Left kidney (tissue), 8 donors: ENCODE results near the gene DDX53. TPM values are rescaled to one million over a fixed set of nuclear protein-coding genes. Genes with fewer than 3 reads are reported as not detected.

ENCODE experiments used
- DNase-seq: peaks from one replicate; pipeline ENCODE4 v3.0.0-alpha.2; 2013
- long read RNA-seq, 8 donors: transcript quantifications; one replicate each; lab custom pipeline, GENCODE V29; 2026
- polyA plus RNA-seq: library from polyadenylated mRNA; unstranded; fragments of 120-200 nt; gene quantifications from one replicate; pipeline ENCODE4 v1.2.1, GENCODE V29; 2013; ENCODE audit not compliant: insufficient read length

The DDX53 gene
- polyA plus RNA-seq, result not detected
- long read RNA-seq, donor 1, result 0 reads
- long read RNA-seq, donor 2, result 0 reads
- long read RNA-seq, donor 3, result 0 reads
- long read RNA-seq, donor 4, result 0 reads
- long read RNA-seq, donor 5, result 0 reads
- long read RNA-seq, donor 6, result 0 reads
- long read RNA-seq, donor 7, result 0 reads
- long read RNA-seq, donor 8, result 0 reads

DNA sequence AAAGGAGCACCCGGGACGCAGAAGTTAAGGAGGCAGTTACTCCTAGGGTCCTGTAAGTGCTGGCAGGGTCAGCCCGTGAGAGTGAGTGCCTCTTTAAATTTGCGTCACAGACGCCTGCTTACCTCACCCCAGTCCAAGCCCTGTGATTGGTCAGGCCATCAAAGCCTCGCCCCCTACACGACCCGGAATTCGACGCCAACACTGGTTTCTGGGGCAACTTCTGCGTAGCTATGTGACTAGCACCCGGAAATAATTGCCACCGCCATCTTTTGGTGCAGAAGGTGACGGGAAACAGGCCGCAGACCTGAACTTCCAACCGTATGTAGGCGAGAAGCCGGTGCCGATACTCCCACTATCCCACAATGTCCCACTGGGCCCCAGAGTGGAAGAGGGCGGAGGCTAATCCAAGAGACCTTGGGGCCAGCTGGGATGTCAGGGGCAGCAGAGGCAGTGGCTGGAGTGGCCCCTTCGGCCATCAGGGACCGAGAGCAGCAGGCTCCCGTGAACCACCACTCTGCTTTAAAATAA, at the start of gene DDX53:
DDX53 (plus strand) TSS at position 265 of the 528 bp plus-strand sequence; CDS start at position 363, 98 bp downstream.
- no peak for DNase-seq

DNA sequence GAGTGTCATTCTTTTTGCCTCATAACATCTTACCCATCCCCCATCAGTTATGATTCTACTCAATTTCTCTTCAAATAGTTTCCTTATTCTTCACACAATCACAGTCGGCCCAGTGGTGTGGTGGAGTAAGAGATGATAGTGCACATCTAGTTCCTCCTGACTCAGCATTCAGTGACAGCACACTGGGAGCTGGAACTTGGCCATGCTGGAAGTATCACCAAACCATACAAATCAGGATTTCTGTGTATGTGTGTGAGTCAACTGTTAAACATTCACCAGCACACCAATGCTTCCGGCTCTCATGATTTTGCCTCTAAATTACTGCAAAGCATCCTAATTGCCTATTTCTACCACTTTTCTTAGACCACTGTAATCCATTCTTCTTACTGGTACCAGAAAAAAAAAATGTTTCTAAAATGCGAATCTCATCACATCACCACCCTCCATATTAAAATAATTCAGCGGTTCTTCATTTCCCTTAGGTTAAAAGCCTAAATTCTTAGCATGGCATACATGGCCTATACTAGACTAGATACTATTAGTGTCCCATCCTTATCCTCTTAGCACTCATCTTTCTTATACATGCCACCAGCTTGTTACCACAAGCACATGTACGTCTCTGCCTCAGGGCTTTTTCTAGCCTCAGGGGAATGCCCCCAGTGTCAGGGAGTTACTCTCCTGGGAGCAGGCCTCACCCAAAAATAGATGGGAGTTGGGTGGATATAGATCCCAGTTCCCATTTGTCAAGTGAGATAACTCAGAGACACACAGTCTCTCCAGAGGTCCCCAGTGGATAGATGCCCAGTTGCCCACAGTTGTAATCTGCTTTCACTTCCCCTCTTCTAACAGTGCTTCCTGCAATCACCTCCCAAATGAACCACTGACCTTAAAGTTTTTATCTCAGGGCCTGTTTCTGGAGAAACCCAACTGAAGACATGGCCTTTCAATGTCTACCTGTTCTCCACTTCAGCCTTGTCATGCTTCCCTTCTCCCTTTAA, 49.2 kb upstream of the DDX53 start:
- no peak for DNase-seq

DNA sequence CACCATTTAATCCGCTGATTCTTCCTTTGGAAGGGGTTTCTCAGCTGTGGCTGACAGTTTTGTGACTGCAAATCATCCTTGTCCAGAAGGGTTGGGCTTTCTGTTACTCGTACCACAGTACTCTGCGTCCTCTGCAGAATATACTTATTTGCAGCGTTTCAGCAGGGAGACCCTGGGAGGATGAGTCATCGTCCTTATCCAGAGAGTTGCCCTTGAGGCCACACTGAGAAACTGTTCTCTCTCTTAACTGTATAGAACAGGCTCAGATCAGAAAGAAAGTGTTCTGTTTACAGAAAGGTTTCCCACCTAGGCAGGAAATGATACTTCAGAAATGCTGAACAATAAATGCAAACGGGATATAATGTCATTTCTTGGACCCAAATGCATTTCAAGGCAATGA, 47.8 kb upstream of the DDX53 start:
- no peak for DNase-seq

DNA sequence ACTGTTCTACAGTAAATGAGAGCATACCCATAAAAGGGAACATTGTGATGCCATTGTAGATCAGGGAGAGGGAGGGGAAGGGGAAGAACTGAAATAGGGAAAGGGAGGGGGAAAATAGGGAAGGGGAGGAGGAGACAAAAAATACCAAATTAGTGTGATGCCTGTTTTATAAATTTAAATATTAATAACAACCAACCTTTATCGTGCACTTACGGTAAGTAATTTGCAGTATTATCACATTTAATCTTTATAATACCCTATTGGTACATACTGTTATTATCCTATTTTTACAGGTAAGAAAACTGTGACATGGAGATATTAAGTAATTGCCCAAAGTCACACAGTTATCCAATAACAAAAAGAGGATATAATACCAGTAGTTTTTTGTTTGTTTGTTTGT, 41.5 kb upstream of the DDX53 start:
- DNase-seq, result no peak

DNA sequence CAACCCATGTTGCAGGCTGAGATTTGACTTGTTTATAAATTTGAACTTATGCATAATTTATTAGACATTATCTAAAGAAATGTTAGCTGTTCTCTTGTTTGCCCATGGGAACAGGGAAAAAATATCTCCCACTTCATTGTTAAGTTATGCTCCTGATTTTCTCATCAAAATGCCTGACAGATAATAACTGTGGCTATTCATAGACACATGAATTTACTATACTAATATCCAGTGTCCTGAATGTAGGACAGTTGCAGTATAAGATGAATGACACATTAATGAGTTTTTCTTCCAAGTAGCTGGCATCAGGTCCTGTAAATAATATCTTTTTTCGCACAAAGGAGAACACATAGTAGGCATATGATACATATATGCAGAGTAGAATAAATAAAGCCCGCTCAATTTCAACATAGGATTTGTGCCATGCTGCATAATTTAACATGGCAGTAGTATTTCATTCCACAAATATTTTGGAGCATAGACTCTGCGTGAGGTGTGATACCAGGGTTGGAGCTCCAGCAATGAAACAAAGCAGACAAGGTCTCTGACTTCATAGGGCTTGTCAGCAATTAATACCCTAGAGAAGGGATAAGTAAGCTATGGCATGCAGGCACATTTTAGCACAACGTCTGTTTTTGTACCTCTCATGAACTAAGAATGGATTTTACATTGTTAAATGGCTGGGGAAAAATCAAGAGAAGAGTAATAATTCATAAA, 40.4 kb upstream of the DDX53 start:
- DNase-seq, result no peak

DNA sequence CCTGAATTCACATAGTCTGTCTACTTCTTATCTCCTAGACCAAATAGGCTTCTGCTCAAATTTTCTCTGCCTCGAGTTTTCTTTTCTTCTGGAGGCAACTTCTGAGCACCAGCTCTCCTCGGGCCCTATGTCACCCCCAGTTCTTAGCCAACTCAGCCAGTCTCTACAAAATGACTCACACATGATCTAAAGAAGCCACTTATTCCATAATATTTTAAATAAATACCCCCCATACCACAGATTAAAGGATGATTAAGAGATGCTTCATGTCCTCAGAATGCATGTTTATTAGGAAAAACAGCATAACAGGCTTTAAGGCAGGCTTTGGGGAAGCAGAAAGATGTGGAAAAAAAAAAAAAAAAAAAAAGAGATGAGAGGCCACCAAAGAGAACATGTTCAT, 36.6 kb upstream of the DDX53 start:
- no peak for DNase-seq

DNA sequence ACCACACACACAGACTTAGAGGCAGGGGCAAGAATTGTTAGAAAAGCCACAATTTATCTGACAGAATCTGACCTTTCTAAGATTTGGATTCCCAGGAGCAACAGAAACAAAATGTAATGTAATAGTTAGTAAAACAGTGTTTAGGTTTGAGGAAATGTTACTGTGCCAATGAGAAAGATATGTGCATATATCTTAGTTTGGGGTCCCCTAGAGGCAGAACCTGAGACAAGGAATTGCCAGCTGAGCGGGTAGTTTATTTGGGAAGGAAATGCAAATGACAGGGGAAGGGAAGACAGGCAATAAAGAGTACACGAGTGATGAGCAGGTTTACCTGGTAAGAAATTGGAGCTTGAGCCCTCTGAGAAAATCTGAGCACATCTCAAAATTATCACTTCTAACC, 31.3 kb upstream of the DDX53 start:
- DNase-seq, result no peak

DNA sequence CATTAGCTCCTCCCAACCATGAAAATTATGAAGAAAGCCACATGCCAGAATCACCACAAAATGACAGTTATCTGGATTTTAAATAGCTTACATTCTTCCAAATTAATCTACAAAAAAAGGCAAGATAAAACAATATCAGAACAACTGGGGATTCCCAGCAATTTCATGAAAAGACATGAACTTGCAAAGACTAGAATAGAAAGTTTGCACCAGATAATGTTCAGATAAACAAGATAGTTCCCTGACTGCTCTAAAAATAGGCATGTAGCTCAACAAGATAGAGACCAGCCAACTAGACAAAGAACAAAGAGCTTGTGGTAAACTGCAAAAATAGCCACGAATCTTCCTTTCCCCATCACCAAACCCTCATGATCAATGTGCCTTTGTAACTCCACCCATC, 30.3 kb upstream of the DDX53 start:
- no peak for DNase-seq

DNA sequence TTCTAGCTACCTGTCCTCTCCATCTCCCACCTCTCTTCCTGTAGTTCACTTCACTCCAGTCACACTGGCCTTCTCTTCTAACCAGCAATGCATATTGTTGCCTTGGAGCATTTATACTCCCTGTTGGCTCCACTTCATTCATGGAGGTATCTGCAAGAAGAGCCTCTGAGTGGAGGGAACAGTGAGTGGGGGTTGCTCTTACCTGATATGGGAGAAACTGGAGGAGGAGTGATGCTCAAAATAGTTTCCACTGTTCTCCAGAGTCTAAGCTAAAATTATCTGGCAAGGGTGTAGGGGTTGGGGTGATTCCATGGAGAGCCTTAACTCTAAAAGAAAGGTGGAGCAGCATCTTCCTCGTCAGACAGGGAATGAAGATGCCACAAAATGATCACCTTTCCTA, 28.9 kb upstream of the DDX53 start:
- DNase-seq, result no peak

DNA sequence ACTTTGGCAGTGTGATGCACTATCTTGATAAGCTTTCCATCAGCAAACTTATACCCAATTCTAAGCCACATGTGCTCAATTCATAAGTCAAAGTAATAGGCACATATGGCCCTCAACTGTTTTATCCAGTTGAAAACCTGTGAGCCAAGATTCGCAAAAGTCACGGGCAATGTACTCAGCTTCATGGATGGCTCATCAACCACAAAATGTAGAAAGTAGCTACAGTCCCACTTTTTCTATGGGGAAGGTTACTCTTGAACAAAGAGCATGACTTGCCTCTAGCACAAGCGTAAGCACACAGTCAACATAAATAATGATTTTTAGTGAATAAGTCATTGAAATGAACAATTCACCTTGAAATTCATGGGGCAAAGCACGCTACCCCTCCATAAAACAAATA, 25.1 kb upstream of the DDX53 start:
- DNase-seq, result no peak

DNA sequence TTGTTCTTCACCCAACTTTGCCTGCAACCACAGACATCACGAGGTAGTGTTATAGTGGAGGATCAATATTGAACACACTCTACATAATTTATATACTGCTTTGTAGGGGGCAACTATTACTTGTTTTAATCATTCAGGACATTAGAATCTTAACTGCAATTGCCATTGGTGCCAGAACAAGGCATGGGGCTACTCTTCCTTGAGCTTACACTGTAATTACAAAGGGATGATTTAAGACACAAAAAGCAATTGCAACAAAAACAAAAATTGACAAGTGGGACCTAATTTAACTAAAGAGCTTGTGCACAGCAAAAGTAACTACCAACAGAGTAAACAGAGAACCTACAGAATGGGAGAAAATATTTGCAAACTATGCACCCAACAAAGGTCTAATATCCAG, 24.0 kb upstream of the DDX53 start:
- no peak for DNase-seq

DNA sequence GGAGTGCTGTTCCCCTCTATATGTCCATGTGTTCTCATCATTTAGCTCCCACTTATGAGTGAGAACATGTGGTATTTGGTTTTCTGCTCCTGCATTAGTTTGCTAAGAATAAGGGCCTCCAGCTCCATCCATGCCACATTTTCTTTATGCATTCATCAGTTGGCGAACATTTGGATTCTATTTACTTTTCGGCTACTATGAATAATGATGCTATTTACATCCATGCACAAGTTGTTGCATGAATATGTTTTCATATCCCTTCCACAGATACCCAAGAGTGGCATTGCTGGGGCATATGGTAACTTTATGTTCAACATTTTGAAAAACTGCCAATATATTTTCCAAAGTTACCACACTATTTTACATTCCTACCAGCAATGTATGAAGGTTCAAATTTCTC, 13.8 kb upstream of the DDX53 start:
- no peak for DNase-seq

DNA sequence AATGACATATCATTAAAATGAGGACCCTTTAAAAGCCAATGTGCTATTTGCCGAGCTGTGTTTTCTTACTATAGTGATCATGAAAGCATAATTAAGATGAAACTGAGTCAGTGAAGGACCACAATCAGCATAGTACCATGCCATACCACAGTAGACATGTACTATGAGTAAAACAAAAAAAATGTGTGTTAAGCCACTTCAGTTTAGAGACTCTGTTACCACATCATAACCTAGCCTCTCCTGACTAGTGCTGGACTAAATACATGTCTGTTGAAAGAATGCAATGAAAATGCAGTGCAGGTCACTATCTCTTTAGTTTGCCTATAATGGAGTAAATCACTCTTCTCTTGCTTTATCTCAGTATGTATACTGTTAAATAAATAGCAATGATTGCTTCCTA, 12.3 kb upstream of the DDX53 start:
- DNase-seq, result no peak

DNA sequence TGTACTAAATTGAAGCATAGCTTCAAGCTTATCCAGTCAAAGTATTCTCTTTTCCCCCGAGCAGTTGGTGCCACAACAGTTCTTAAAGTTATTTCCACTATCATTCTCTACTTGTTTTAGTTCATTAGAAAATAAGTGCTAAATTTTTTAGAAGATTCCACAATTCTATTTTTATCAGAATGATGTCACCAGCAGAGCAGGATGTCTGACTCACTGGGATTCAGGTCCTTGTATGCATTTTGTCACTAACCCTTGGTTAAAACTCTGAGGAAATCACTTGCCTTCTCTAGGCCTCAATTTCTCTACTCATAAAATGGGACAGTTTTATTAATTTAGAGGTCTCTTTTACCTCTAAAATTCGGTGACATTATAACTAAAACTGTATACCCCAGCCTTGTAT, 3.4 kb downstream of the DDX53 start:
- no peak for DNase-seq

DNA sequence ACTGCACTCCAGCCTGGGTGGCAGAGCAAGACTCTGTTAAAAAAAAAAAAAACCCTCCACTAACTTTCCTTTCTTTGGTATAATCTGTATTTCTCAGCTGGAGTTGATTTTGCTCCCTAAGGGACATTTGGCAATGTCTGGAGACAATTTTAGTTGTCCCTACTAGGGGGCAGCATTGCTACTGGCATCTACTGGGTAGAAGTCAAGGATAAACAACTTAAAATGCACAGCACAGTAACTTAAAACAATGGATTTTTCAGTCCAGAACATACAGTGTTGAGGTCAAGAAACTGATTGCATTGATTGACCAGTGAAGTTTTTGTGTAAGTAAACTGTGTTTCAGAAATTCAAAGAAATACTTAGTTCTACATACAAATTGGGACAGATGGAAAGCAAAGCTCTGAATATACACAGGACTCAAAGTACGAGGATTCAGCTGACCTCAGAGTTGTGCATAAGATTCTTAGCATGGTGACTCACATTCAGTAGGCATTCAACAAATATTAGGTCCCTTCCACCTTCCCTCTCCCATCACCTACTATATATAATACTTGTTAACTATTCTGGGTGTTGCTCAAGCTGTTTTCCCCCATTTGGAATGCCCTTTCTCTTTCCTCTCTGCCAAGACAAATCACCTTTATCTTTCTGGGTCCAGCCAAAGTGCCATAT, 8.8 kb downstream of the DDX53 start:
- DNase-seq, result peak; percentile 3

DNA sequence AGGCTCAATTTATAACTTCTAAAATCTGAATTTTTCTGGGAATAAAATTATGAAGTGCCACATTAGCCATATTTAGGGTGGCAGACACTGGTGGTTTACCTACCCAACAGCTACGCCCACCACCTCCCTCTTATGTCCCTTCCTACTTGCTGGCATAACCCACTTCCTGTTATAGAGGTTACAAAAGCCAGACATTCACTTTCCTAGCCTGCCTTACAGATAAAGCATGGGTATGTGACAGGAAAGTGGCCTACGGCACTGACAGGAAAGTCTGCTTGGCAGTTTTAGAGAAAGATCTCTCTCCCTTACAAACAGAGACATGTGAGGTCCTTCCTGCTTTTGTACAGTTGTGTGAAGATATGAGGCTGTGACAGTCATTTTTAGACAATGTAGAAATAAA, 12.4 kb downstream of the DDX53 start:
- no peak for DNase-seq

DNA sequence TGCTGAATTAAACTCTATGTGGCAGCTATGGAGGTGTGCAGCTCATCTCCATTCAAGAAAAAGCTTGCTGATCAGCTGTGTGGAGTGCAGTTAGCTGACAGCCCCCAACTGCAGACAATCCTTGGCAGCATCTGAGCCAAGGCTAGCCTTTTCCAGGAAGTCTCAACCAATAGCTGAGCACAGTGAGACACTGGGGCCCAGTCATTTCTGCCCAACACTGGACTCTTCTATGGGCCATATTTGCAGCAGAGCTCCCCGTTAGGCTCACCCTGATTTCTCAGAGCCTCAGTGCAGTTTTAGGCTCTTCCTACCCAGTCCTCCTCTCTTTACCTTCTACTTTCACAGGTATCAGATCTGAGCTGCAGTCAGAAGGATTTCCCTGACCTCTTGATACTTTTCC, 12.9 kb downstream of the DDX53 start:
- no peak for DNase-seq

DNA sequence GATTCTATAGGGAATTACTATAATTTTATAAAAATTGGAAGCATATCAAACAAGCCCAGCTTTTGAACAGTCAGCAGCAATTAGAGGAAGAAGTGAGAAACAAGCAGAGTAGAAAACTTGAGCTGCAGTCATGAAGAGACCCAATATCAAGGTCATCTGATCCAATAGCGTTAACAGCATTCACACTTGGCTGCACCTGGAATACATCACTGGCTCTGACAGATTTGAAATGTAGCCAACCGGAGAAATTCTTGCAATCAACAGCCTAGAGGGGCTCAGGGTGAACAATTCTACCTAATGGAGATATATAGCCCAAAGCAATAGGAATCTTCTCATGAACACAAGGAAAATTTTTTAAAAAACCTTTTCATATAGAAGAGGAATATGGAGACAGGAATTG, 13.6 kb downstream of the DDX53 start:
- peak; percentile 6 for DNase-seq

DNA sequence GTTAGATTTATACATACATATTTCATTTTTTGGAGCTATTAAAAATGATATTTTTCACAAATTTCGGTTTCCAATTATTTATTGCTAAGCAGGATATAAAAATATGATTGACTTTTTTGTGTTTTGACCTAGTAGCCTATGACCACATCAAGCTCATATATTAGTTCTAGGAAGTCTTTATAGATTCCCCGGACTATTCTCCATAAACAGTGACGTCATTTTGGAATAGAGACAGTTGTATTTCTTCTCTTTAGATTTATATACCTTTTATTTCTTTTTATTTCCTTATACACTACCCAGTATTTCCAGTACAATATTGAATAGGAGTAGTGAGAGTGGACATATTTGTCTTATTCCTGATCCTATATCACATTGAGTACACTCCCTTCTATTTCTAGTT, 31.8 kb downstream of the DDX53 start:
- no peak for DNase-seq

DNA sequence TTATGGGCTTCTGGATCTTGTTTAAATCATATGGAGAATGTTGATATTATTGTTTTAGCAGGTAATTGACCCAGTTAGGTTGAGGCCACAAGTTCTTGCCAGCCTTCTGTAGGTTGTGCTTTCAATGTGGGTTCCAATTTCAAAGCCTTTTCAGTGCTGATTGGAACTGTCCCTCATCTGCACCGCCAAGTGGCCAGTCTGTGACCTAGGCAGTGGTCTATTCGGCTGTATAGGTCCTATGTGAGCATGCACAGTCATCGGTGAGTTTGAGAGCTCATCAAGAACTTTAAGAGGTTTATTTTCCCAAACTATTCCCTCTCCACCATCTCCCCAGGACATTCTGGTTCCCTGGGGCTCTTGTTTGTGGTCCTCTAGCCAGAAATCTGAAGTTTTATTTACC, 35.7 kb downstream of the DDX53 start:
- no peak for DNase-seq

DNA sequence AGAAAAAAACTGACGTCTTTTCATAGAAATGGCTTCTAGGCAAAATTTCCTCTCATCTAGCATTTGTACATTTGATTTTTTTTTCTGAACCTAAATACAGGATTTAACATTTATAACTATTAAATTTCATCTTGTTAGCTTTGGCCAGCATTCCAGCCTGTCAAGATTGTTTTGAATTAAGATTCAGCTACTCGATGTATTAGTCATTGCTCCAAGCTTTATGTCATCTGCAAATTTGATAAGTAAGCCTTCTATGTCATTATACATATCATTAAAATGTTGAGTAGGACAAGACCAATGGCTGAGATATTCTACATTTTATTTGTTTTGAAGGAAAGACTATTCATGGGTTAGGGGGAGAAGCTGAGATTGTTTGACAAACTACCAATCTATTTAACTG, 46.7 kb downstream of the DDX53 start:
- no peak for DNase-seq
